HG02678 (cell line): Measurements from ENCODE around the gene FAM193B.
"Not testable (repeated sequence)": the region's sequence is repeated elsewhere in the genome, so short reads cannot be mapped to it uniquely, and the experiment has no call there.

Experiments used
- ATAC-seq: cut with Tn5 transposase; IDR thresholded peaks from one replicate; pipeline ENCODE4 v1.9.1; 2021; ENCODE audit warnings: mild to moderate bottlenecking, moderate library complexity; ENCODE audit not compliant: unreplicated experiment

The FAM193B gene

GRCh38 chr5:177538876-177539275, 15.5 kb downstream of the FAM193B start:
- ATAC-seq, result no peak

- ATAC-seq, result no peak
Observed at GRCh38 chr5:177537389-177538361, 16.7 kb downstream of the FAM193B start.

GRCh38 chr5:177536386-177536785, 18.0 kb downstream of the FAM193B start:
- ATAC-seq, result no peak

DNA sequence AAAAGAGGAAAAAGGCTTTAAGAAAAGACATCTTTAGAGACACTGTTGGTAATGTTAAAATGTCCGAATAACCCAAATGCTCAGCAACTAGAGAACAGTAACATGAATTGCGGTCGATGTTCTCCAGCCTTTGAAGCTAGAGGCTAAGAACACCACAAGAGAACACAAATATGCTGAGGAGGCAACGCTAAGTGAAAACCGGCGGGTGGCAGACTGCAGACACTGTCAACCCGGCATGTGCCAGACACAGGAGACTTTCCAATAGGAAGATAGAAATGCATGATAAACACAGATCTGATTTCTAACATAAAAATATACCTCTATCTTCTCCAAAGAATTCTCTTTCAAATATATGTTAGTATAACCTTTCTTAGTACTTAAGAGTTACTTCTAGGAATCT, 19.2 kb downstream of the FAM193B start:
- no peak for ATAC-seq

- ATAC-seq, result not testable (repeated sequence)
Observed at GRCh38 chr5:177534433-177534832, 19.9 kb downstream of the FAM193B start.

DNA sequence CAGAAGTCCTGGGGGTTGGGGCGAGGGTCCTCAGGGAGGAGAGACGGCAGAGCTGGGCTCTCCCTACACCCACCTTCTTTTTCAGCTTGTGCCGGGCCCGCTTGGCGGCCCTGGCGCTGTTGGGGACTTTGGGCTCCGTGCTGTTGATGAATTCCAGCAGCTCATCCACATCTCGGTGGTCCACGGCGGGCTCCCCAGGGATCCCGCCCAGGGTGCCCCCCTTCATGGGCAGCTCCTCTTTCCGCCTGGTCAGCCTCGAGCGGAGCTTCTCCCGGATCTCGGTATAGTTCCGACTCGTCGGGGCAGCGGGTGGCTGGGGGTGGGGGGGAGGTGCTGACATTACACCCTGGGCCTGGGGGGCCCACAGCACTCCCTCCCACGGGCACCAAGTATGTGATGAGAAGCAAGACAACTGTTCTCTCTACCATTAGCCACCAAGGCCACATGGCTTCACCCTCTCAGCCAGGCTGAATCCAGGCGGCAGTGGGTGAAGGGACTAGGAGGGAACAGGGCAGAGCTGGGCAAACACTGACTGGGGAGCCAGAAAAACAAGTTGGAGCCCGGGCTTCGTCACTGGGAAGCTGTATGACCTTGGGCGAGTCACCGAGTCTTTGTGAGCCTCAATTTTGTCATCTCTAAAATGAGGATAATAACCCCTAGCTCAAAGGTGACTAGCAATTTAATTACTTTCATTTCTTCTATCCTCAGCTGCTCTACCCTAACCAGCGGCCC, 23.0 kb downstream of the FAM193B start:
- ATAC-seq, result no peak

DNA sequence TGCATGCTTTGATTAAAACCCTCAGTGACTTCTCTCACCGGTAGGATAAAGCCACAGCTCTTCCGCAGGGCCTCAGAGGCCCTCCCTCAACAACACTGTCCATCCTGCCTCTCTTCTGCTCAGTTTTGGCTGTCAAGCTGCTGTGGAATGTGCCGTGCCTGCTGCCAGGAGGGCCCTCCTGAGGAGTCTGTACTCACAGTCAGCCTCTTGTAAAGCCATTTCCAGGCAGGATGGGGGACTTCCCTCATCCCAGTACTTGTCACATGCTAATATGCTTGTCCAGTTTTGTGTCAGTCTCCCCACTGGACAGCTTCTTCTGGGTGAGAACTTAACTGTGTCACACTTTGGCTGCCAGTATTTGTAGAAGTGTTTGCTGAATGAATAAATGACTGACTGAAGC, 23.7 kb downstream of the FAM193B start:
- ATAC-seq, result no peak

GRCh38 chr5:177529247-177530203, 24.8 kb downstream of the FAM193B start:
- no peak for ATAC-seq

DNA sequence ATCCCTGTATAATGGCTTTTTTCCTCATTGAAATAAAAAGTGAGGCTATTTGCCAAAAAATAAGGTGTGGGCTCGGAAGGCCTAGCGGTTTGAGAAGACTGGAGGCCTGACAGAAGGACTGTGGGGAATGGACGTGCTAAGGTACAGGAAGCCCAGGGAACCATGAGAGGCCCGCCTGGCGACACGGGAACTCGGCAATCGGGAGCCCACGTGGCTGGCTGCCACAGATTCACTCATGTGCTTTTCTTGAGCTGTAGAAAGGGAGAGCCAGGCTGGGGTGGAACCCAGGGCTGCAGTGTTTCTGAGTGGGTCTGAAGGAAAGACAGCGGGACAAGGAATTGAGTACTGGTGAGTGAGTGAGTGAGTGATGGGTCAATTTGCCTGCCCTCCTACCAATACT, 25.7 kb downstream of the FAM193B start:
- no peak for ATAC-seq

DNA sequence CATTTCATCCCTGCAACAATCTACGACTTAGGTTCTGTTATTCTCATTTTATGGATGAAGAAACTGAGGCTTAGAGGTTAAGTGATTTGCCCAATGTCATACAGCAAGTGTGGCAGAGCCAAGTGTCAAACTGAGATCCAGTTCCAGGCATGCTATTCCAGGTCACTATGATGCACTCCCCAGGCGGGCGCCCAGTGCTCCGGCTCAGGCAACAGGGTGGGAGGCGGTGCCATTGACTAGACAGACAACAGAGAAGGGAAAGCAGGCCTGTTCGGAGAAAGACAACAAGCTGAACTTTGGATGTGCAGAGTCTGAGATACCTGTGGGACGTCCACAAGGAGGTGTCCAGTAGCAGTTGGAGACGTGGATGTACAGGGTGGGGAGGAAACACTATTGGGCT, 26.8 kb downstream of the FAM193B start:
- no peak for ATAC-seq

DNA sequence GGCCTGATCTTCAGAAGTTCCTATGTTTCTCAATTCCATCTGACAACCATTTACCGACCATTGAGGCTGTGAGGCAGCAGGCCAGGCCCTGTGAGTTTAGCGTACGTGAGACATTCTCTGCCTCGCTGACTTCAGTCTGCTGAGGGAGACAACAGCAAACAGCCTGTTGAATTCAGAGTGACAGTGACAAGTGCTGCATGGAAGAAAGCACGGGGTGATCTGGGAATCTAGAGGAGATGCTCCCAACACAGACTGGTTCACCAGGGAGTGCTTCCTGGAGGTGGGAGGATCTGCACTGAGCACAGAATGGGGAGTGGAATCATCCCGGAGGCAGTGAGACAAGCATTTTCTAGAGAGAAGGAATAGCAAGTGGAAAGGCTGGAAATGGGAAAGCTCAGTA, 27.6 kb downstream of the FAM193B start:
- ATAC-seq, result no peak

- no peak for ATAC-seq
Observed at GRCh38 chr5:177526191-177526590, 28.2 kb downstream of the FAM193B start.

GRCh38 chr5:177524941-177525655, 29.3 kb downstream of the FAM193B start:
- no peak for ATAC-seq

- ATAC-seq, result no peak
Observed at GRCh38 chr5:177524539-177524900, 29.8 kb downstream of the FAM193B start.

- ATAC-seq, result no peak
Observed at GRCh38 chr5:177523711-177524538, 30.4 kb downstream of the FAM193B start.

GRCh38 chr5:177520916-177521513, 33.3 kb downstream of the FAM193B start:
- no peak for ATAC-seq

DNA sequence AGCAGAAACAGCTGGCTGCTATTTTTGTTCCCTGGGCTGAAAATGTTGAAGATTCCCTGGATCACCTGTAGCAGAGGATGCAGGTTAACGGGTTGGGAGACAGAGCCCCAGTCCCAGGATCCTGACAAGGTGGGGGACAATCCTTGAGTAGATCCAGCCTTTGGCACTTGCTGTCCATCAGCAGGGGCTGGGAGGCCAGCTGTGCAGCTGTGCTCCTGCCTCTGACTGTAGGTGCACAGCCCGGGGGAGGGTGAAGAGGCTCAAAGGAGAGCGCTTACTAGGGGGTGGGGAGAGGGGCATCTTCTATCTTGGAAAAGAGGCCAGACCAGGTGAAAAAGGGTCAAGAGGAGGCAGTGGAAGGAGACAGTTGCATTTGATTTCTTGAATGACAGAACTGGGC, 34.1 kb downstream of the FAM193B start:
- ATAC-seq, result no peak

DNA sequence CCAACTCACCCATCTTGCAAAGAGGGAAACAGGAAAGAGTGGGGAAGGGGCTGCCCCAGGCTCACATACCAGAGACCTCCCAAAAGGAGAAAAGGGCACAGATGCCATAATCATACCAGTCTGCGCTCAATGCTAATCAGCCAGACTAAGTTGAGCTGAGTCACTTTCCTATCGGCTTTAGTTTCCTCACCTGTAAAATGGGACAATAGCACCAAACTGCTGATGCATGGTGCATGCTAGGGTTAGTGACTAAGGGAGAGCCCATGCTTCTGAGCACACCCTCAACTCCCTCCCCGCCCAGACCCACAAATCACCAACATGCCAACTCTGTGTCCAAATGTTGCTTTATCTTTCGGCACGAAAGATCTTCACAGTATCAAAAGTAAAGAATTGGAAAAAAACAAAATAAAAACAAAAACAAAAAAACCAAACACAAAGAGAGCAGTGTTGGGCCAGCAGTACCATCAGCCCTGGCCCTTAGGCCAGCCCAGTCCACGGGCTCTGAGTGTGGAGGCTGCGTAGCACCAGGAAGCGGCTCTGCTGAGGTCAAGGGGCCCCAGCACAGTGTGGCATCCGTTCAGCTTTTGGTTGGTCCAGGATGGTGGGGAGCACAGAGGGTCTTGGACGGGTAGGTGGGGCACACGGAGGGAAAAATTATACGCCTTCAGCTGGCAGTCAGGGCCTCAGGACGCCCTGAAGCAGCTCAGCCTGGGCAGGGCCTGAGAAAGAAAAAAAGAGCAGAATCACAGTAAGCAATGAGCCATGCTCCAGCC, 34.7 kb downstream of the FAM193B start:
- no peak for ATAC-seq
